Measurements from ENCODE around the gene DDX5.

DNA sequence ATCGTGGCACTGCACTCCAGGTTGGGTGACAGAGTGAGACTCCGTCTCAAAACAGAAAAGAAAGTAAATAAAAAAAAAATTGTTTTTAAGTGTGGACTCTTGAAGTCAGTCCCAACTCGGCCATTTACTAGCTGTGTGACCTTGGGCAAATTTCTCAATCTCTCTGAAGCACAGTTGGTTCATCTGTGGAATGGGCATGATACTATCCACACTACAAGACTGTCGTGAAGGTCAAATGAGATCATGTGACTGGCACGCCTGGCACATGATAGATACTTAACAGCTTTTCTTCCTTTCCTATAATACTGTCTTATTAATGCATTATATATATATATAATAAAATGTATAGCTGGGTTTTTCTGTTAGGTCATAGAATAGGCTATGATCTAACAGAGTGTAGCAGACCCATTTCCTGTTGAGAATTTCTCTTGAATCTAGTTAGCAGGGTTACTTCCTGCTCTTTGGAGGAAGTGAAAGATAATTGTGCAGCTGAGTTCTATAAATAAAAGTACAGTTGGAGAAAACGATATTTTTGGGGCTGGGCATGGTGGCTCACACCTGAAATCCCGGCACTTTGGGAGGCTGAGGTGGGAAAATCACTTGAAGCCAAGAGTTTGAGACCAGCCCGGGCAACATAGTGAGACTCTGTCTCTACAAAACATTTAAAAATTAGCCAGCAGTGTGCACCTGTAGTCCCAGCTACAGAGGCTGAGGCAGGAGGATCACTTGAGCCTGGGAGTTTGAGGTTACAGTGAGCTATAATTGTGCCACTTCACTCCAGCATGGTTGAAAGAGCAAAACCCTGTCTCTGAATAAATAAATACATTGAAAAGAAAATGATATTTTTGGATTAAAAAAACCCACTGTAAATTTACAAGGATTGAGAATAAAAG is 49.9 kb downstream of the DDX5 start:
- TF ChIP-seq POLR2A (IDR thresholded peaks at IDR 0.05; ENCODE audit: low read depth, low read length) (no peak), POLR2AphosphoS5 (IDR thresholded peaks at IDR 0.05; ENCODE audit: low read depth, low read length) (no peak)
